HCT116 (cell line): ENCODE results near the gene CBFA2T3.

Experiments used
- CTCF ChIP-seq, 3 experiments: fragments of 200-600 bp in 1 of 3; sonication (generic) in 1 of 3; IDR thresholded peaks in 2 of 3; conservative IDR thresholded peaks in 1 of 3; 2 replicates each; pipeline ENCODE4 v1.5.1; 2012 to 2017; ENCODE audit warnings: low read depth in 2 of 3, low read length in 2 of 3, antibody characterized with exemption in 1 of 3, borderline replicate concordance in 1 of 3, control low read depth in 1 of 3, mild to moderate bottlenecking in 1 of 3, mixed read lengths in 1 of 3, mixed run types in 1 of 3, moderate library complexity in 1 of 3; ENCODE audit not compliant: insufficient read depth in 1 of 3
- JUND ChIP-seq: IDR thresholded peaks from 2 replicates; pipeline ENCODE4 v1.6.1; 2012
- POLR2A ChIP-seq: IDR thresholded peaks from 2 replicates; pipeline ENCODE4 v1.7.0; 2011; ENCODE audit warnings: borderline replicate concordance; ENCODE audit not compliant: insufficient read depth, insufficient read length; ENCODE audit errors: extremely low read depth

GRCh38 chr16:88989852-88990547 is 13.0 kb upstream of the CBFA2T3 start:
- TF ChIP-seq CTCF (IDR thresholded peaks at IDR 0.05 in 2 of 3, conservative IDR thresholded peaks at IDR 0.05 in 1 of 3; ENCODE audit: borderline replicate concordance in 1 of 3, insufficient read depth in 1 of 3, low read depth in 2 of 3, low read length in 2 of 3): no peak
- TF ChIP-seq POLR2A: no peak
- no peak for TF ChIP-seq JUND
